ENCODE measurements around the gene TWF2. TPM values are rescaled to one million over a fixed set of nuclear protein-coding genes. Genes with fewer than 3 reads are reported as not detected.

The TWF2 gene
- total and polyA plus RNA-seq, 9 of the 15 experiments (the other 6 are each of a cell fraction or from before 2014, with no cell fraction given) = 0.11 to 61.9 (median 29.7) TPM

GRCh38 chr3:52191663-52192062 is 47.3 kb downstream of the TWF2 start (continued):
- TF ChIP-seq CHD7 (IDR thresholded peaks at IDR 0.05; ENCODE audit: low read depth, low read length) (no peak), NCOA2 (IDR thresholded peaks at IDR 0.05; ENCODE audit: partially characterized antibody in 2 of 2) (no peak), CREB3 (tag; conservative IDR thresholded peaks at IDR 0.05; ENCODE audit: low read depth) (no peak), IRF1 (CRISPR knock-in tag; IDR thresholded peaks at IDR 0.05; ENCODE audit: borderline replicate concordance) (no peak), HINFP (tag; conservative IDR thresholded peaks at IDR 0.05; ENCODE audit: low read depth) (no peak), PRPF4 (IDR thresholded peaks at IDR 0.05; ENCODE audit: insufficient read depth, low read depth, low read length, poor library complexity, severe bottlenecking) (no peak), DPF2 (IDR thresholded peaks at IDR 0.05) (no peak)

Measured in K562 (cell line).